HG02938 (cell line): ENCODE measurements around the gene LTBP3.

Experiments used
- ATAC-seq: cut with Tn5 transposase; IDR thresholded peaks from one replicate; pipeline ENCODE4 v1.9.1; 2021; ENCODE audit warnings: mild to moderate bottlenecking, moderate library complexity; ENCODE audit not compliant: unreplicated experiment

The LTBP3 gene

DNA sequence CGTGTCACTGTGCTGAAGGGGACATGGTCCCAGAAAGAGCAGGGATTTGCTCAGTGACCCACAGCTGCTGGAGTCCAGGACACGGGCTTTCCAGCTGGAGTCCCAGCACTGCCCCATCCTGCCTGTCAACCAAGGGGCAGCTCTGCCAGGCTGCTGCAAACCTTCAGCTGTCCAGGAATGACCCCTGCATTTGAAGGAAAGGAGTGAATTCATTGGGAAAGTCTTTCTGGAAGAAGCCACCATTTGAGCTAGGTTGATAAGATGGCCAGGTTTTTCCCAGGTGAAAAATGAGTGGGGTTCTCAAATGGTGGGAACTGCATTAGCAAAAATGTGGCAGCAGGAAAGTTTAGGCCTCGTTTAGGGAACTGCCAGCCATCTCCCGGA, 28.1 kb upstream of the LTBP3 start:
- ATAC-seq, result no peak

DNA sequence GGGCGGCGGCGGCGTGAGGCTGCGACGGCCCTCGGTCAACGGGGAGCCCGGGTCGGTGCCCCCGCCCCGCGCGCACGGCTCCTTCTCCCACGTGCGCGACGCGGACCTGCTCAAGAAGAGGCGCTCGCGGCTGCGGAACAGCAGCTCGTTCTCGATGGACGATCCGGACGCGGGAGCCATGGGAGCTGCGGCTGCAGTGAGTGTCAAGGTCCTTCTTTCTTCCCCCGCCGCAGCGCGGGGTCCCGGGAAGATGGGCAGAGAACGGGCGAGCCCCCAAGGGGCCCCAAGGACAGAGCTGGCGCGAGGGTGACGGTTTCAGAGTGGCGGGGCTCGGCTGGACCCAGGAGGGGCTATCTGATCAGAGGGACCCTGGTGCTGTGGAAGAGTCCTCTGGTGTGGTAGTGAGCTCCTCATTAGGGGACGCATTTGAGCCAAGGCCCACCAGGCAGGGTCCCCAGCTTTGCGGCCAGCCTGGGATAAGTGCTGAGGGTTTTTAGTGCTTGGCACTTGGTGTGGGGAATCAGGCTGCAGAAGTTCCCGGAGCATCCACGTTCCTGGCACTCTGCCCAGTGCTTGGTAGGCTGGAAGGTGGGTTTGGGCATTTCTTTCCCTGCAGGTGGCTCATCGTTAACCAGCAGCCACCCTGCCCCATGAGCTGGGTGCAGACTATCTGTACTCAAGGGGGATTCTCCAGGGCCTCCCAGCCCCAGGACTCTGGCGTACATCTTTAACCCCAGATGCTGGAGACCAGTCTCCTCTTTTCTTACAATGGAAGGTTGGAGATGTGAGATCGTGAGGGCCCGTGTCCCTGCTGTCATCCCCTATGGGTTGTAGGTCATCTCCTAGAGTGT, 27.5 kb upstream of the LTBP3 start:
- no peak for ATAC-seq

- no peak for ATAC-seq
Measured at GRCh38 chr11:65584723-65585171, 26.6 kb upstream of the LTBP3 start.

DNA sequence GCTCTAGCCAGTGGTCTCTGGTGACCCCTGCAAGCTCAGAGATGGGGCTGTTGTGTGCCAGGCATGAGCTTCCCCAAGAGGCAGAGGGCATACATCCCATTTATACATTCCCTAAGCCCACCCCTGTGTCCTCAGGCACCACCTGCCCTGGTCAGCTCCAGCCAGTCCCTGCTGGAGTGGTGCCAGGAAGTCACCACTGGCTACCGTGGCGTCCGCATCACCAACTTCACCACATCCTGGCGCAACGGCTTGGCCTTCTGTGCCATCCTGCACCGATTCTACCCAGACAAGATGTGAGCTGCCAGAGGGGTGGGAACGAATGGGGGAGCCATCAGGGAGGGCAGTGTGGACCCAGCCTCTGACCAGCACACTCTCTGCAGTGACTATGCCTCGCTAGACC, 25.9 kb upstream of the LTBP3 start:
- no peak for ATAC-seq

GRCh38 chr11:65583589-65583988, 25.4 kb upstream of the LTBP3 start:
- no peak for ATAC-seq

DNA sequence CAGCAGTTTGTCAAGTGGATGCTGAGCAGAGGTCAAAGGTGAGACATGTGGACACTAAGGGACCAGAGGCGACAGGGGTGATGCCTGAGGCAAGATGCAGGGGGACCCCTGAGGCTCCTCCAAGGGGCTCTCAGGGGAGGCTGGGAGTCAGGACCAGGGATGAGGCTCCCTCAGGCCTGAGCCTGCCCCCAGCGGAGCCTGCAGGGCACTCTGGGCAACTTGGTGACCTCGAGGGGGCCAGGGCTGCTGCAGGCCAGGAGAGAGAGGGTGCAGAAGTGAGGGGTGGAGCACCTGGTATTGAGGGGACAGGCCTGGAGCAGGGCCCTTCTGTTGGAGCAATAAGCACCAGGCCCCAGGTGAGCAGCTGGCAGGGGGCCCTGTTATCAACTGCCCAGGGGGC, 23.8 kb upstream of the LTBP3 start:
- ATAC-seq, result no peak

DNA sequence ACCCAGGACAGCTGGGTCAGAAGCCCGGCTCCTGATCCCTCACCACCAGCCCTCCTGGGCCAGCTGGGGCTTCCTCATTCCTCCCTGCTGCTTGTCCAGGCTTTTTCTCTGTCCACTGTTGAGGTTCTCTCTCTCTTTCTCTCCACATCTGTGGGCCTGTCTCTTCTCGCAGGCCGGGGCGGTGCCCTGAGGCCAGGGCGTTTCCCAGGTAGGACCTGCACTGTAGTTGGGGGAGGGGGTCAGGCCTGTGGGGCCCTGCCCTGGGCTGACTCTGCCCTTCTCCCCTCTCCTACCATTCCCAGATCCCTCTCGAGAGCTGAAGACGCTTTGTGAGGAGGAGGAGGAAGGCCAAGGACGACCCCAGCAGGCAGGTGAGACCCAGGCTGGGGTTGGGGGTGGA, 22.6 kb upstream of the LTBP3 start:
- no peak for ATAC-seq

GRCh38 chr11:65580031-65580692, 22.0 kb upstream of the LTBP3 start:
- ATAC-seq, result no peak

DNA sequence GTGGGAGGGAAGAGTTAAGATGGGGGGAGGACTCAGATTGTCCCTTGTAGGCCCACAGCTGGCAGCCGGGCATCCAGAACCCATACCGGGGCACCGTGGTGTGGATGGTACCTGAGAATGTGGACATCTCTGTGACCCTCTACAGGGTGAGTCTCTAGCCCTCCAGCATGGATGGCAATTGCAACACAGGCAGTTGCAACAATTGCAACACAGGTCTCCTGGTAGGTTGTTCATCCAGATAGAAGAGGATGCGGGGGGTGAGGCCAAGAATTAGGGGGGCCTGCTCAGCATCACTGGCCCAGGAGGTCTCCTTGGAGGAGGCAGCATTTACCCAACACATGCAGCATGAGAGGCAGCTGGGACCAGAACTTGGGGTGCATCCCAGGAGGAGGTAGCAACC, 21.1 kb upstream of the LTBP3 start:
- no peak for ATAC-seq

- ATAC-seq, result no peak
Measured at GRCh38 chr11:65578667-65579066, 20.5 kb upstream of the LTBP3 start.

GRCh38 chr11:65578134-65578533, 20.0 kb upstream of the LTBP3 start:
- no peak for ATAC-seq

DNA sequence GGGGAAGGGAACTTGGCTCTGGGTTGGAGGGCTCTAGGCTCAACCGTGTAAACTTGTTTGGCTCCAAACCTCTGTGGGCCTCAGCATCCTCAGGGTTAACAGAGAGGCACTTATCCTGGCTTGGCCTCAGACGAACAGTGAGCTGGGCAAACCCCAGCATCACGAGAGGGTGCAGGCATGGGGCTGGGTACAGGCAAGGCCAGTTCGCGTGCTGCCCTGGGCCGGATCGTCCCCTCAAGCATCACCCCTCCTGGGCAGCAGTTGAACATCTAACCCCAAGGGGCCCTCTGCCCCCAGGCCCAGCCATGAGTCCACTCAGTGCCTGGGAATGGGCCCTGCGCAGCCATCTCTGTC, 19.6 kb upstream of the LTBP3 start:
- no peak for ATAC-seq

- no peak for ATAC-seq
Measured at GRCh38 chr11:65576867-65577755, 19.0 kb upstream of the LTBP3 start.

GRCh38 chr11:65576232-65576866, 18.2 kb upstream of the LTBP3 start:
- no peak for ATAC-seq

GRCh38 chr11:65575568-65576231, 17.5 kb upstream of the LTBP3 start, which contains the start of gene EHBP1L1:
Gene EHBP1L1, plus strand, starts transcription at chr11:65576053. Its CDS starts 250 bp downstream, at chr11:65576303.
- no peak for ATAC-seq

DNA sequence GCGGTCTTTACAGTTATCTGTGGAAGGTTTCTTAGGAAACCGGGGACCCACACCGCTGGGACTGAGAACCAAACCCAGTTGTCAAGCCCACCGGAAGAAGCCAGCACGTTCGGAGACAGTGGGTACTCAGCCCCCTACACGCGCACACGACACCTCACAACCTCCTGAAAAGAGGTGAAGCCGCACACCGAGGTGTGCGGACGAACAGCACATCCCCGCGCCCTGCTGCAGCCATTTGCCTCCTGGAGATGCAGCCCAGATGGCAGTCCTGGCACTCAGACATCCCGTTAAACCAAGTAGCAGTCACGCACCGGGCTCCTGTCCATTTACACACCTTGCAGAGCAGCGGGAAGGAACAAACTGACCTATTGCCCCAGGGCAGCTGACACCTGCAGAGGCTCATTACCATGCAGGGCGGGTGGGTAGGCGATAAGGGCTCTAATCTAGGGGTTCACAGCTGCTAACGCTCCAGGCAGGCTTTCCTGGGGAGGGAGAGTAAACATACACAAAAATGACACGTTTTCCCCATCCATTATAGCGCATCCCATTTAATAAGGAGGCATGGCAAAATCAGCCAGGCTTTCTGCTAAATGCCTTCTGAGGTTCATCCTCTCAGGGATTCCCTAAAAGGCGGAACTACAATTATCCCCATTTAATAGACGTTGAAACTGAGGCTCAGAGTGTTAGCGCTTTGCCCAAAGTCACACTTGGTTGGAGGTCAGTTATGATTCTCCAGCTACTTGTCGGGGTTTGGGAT, 16.8 kb upstream of the LTBP3 start:
- ATAC-seq, result peak; percentile 0

DNA sequence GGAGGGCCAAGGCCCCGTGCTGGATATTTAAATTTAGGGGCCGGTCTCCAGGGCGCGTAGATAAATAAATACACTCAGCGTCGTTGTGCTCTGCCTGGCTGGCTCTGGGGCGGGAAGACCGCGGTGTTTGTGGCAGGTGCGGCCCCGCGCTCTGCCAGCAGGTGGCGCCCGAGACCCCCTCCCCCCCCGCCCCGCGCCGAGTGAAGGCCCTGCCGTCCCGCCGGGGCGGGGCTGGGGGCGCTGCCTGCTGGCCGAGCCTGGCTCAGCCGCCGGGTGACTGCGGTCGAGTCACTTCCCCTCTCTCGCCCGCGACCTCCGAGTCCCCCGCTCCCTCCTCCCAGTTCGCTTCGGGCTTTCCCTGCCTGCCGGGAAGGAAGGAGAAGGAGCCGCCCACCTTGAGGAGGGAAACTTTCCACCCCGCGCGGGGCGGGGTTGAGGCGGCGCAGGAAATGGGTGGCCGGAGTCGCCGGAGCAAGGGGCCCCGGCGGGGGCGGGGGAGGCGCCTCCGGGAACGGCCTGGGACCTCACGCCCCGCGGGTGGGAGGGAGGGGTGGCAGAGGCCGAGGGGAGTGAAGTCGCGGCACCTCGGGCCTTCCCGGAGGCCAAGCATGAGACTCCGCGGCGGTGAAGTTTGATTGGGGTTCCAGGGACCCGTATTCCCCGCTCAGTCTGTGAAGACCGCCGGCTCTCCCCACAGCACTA, 16.1 kb upstream of the LTBP3 start:
- peak; percentile 27 for ATAC-seq

DNA sequence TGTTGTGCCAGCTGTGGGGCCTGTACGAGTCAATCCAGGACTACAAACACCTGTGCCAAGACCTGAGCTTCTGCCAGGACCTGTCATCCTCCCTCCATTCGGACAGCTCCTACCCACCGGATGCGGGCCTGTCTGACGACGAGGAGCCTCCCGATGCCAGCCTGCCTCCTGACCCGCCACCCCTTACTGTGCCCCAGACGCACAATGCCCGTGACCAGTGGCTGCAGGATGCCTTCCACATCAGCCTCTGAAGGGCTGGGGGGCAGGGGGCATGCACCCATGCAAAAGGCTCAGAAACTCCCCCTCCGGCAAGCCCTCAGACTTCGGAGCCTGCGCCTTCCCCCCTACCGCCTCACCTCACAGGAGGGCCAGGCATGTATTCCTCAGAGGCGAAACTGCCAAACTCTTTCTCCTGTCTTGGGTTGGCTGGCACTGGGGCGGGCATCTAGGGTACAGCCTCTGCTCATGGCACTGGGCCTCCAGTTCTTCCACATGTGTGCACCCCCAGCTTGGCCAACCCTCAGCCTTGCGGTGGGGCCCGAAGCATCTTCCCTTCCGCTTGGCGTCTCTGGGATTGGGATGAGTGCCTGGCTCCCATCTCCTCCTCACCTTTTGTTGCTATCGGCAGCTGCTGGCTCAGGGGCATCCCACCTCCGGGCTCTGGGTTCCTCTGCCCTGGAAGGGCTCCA, 15.4 kb upstream of the LTBP3 start:
- no peak for ATAC-seq
